ENCODE data around the gene SLC9A1.

DNA sequence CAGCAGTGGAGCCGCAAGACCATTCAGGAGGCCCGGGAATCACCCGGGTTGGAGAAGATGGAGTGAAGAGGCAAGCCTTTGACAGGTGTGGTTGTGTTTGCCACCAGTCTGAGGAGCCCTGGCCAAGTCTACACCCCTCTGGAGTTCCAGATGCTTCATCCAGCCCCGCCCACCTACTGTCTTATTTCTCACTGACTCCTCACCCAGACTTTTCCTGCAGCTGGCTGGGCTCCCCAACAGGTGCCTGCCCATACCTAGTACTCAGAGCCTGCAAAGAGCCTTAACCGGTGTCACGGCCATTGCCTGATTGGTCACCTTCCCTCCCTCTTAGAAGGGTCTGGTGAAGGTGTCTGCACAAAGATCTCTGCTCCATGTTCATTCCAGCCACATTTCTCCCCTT lies 16.0 kb downstream of the SLC9A1 start:
- TF ChIP-seq, protein P1, sequence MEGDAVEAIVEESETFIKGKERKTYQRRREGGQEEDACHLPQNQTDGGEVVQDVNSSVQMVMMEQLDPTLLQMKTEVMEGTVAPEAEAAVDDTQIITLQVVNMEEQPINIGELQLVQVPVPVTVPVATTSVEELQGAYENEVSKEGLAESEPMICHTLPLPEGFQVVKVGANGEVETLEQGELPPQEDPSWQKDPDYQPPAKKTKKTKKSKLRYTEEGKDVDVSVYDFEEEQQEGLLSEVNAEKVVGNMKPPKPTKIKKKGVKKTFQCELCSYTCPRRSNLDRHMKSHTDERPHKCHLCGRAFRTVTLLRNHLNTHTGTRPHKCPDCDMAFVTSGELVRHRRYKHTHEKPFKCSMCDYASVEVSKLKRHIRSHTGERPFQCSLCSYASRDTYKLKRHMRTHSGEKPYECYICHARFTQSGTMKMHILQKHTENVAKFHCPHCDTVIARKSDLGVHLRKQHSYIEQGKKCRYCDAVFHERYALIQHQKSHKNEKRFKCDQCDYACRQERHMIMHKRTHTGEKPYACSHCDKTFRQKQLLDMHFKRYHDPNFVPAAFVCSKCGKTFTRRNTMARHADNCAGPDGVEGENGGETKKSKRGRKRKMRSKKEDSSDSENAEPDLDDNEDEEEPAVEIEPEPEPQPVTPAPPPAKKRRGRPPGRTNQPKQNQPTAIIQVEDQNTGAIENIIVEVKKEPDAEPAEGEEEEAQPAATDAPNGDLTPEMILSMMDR (conservative IDR thresholded peaks at IDR 0.05; ENCODE audit: low read length) = no peak
- TF ChIP-seq EZH2phosphoT487 (IDR thresholded peaks at IDR 0.05; ENCODE audit: borderline replicate concordance, low read depth, low read length) = no peak

All from OCI-LY7 (cell line).